Activated CD4-positive, alpha-beta T cell treated with anti-CD3 and anti-CD28 coated beads for 24 hours (primary cell): ENCODE data around the gene CRABP1.

Source experiments
- DNase-seq, 2 donors: peaks; one replicate each; pipeline ENCODE4 v3.0.0-alpha.2; 2020; ENCODE audit warnings: low read depth in 2 of 2

The CRABP1 gene

DNA sequence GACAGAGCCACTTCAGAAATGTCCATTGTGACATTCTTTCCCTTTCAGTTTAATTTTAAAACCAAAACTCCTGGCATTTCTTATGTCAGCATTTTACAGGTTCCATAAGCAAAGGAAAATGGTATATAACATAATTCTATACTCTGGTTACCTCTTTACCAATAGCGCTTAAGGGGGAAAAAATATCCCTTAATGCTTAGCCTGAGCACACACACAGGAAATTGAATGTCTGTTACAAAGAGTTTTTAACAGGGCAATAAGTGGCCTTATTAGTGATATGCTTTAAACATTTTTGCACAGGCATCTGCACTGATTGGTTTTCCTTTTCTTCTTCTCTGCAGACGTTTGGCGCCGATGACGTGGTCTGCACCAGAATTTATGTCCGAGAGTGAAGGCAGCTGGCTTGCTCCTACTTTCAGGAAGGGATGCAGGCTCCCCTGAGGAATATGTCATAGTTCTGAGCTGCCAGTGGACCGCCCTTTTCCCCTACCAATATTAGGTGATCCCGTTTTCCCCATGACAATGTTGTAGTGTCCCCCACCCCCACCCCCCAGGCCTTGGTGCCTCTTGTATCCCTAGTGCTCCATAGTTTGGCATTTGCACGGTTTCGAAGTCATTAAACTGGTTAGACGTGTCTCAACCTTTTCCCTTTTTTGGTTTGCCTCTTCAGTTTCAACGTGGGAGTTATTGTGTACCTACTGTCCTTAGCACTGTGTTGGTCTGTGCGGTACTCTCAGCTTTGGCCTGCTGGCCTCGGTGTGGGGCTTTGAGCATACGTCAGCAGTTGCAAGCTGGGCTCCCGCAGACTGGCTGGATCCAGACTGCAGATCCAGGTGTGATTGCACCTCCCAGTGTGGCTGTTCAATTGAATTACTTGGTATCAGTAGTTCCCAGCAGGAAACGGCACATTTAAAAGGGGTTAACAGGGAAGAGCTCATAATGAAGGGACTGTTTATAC lies 7.7 kb downstream of the CRABP1 start:
- DNase-seq = no peak

DNA sequence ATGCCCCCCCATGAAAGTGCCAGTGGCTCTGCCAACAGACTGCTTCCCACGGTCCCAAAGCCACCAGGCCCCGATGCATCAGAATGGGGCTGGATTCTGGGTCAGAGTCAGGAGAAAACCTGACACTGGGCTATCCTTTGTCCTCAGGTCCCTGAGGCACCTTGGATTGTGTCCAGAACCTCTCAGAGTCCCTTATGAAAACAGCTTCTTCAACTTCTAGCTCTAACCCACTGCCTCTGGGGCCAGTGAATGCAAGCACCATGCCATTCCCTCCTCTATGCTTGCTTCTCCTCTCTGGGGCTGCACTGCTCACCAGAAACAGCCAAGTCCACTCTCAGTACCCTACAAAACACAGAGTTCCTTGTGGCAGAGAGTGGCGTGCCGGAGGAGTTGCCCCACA lies 9.9 kb downstream of the CRABP1 start:
- DNase-seq = no peak

DNA sequence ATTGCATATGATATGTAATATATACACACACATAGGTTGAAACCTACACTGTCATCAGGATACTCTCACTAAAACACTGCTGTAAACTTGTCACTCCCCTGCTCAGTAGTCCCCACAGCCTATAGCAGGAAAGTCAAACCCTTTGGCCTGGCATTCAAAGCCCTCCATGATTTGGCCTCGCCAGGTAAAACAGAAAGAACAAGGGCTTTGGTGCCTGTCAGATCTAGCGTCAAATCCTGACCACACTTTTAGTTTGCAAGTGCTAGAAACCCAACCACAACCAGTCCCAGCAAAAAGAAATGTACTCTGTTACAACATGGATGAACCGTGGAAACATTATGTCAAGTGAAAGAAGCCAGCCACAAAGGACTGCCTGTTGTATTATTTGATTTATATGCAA lies 11.4 kb downstream of the CRABP1 start:
- DNase-seq = no peak

DNA sequence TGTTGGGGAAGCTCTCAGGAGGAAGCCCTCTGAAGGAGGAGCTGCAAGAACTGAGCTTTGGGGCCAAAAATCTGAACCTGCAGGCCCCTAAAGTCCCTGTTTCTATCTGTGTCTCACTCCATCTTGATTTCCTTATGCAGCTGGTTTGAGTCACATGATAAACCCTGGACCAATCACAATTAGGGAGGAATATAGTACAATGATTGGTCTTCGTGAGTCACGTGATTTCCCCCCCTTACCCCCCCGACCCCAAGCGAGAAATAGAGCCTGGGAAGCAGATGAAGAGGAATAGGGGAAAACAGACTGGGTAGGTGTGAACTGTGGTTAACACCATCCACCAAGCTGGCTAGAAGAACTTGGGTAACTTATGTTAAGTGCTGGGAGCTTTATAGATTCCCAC lies 12.9 kb downstream of the CRABP1 start:
- DNase-seq = no peak

DNA sequence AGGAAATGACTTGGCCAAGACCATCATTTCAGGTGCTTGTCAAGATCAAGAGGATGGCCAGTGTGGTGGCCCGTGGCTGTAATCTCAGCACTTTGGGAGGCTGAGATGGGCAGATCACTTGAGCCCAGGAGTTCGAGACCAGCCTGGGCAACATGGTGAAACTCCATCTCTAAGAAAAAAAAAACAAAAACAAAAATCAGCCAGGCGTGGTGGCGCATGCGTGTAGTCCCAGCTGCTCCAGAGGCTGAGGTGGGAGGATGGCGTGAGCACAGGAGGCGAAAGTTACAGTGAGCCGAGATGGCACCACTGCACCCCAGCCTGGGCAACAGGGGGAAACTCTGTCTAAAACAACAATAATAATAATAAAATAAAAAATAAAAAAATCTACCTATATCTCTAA lies 15.0 kb downstream of the CRABP1 start:
- no peak for DNase-seq

DNA sequence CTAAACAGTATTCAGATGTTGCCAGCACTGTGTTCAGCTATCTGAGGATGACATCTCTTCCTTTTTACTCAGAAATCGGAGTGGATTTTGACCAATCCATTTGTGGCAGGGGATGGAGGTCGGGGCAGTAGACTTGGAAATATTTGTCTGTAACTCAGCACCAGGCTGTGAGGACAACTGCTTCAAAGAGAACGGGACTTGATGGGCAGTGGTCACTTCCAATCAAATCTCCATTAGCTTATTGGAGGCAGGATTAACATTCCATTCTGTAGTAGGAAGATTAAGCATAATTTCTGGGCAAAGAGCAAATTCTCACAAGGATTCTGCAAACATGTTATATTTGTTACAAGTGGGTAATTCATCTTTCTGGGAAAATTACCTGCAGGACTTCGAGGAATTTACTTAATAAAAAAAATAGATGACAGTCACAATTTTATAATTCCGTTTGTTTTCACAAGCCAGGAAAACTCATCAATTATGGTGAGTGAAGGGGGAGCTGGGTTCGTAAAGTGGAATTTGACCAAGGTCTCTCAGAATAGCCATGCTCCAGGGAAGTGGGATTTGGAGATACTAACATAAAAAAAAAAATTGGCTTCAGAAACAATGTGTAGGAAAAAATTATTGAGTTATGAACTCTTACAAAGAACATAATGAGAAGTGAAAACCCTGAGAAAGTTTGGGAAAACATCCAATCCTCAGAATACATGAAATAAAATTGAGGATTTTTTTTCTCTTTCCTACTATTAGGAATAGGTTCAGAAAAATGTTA lies 18.1 kb downstream of the CRABP1 start:
- DNase-seq = no peak

DNA sequence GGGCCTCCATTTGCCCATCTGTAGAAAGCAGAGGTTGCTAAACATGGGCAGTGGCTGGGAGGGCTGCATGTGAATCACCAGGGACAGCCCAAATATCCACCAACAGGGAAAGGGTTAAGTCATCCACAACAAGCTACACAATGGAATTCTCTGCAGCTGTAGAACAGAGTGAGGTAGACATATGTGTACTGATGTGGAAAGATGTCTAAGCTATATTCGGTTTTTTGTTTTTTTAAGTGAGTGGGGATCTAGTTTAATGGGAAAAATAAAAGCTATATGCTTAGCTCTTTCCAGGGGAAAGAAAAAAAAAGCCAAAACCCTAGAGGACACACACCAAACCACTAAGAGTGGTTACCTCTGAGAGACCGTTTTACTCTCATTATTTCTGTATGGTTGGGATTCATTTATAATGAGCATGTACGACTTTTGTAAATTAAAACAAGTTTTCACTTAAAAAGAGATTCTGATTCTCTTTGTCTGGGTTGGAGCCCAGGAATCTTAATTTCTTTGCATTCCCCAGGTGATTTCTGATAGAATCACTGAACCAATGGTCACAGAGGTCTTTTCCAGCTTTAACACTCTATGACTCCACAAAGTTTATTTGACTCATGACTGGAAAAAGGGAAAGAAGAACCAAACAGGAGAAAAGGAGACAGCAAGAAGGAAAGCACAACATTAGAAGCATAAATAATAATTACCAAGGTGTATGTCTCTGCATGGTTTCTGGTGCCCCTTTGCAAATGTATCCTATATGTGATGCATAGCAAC lies 19.1 kb downstream of the CRABP1 start:
- DNase-seq = no peak

DNA sequence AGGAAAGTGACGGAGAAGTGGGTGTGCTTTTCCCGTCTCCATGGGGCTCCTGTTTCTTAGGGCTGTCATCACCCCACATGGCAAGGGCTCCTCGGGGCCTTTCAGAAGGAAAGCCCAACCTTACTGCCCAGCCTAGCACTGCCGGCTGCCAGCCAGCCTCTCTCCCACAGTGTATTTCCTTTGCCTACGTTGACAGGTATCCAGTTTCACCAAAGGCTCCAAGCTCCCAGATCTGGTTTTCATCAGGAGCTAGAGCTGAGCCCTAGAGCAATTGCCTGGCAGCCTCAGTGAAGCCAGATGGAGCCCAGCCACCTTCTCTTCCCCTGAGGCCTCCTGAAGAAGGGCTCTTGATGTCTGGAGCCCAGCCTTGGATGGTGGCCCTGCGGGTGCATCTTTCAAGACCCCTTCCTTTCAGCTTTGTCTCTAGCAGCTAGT lies 20.2 kb downstream of the CRABP1 start:
- no peak for DNase-seq

DNA sequence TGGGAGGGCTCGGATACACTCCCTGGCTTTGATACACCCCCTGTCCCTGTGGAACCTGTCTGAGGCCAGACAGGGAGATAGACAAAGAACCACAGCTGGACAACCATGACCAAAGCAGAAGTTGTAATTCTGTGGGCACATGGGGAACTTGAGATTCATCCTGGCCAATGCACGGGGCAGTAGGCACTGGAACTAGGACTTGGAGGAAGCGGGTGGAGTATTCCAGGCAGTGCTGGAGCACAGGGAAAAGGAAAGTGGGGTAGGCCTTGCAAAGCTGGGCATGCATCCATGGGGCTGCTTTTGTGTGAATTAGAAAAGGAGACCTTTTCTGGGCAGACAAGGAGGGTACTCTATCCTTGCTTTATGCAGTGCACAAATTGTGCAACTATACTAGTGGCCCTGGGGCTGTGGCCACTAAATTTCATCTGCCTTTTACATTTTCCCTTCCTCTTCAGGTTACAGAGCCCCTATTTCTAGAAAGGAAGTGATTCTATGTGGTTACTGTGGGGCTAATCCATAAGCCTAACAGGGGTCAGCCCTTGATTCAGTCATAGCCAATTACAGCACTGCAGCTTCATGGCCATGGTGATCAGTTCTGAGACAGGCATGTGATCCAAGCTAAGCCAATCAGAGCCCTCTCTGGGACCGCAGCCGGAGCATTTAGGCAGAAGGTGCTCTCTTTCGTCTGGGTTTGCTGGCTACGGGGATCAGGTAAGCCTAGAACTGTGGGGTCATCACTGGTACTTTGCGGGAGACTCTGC lies 21.0 kb downstream of the CRABP1 start:
- no peak for DNase-seq

DNA sequence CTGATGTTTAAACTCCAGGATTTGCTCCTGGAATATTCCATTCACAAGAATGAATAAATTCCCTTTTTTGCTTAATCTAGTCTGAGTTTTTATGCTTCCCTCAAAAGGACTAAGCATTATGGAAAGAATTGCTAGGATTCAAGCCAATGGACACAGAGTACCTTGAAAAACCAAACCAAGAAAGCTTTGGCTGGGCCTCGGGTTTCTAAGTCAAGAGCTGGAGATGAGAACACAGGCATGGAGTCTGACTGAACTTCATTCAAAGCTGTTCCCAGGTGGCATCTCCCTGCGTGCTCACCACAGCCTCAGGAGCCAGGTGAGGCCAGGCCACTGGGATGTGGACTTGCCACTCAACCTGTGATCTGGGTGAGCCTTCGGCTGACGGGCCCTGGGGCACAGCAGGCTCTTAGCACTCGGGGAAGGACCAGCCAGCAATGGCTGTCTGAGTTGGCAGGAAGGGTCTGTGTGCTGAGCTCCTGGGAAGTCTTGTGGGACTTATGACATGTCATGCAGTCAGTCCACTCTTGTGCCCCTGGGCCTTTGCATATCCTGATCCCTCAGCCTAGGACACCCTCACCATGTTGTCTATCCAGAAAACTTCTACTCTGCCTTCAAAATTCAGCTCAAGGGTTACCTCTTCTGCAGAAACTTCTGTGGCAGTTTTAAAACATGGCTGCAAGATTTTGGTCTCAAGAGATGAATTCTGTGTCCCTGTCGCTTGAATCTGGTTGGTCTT lies 21.8 kb downstream of the CRABP1 start:
- no peak for DNase-seq

DNA sequence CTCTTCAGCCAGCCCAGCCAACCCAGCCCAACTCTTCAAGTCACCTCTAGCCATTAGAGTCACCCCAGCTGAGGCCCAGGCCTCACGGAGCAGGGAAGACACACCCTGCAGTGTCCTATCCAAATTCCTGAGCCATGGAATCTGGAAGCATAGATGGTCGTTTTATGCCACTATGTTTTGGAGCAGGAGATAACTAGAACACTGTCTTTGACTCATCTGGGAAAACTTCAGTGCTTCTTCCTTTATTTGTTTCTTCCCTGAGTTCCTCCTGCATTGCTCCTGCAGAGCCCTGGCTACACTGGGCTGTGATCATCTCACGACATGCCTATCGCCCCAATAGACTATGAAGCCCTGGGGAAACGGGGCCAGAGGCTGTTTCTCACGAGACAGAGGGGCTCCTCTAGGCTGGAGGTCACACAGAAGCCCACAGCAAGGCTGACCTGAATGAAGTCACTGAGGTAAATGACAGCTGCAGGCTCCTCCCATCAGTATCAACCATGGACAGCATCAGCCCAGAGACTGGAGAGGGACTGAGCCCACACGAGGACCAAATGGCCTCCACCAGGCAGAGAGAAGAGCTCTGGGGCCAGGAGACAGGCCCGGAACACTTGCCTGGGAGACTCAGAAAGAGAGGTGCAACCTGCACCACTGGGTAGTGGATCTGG lies 22.7 kb downstream of the CRABP1 start:
- DNase-seq = no peak

DNA sequence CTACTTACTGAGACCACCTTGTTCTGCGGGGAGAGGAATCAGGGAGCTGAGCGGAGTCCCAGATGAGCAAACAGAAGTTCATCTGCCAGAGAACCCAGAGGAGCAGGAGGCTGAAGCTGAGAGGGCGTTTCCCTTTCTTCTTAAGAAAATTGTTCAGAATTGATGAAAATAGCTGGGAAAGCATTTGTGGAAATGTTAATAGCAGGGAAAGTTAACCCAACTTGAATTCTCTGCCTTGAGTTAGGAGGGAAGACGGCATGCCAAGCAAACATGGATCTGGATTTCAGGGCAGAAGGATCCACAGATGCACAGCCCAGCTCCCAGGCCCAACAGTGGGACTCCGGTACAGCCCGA lies 23.2 kb downstream of the CRABP1 start:
- no peak for DNase-seq

DNA sequence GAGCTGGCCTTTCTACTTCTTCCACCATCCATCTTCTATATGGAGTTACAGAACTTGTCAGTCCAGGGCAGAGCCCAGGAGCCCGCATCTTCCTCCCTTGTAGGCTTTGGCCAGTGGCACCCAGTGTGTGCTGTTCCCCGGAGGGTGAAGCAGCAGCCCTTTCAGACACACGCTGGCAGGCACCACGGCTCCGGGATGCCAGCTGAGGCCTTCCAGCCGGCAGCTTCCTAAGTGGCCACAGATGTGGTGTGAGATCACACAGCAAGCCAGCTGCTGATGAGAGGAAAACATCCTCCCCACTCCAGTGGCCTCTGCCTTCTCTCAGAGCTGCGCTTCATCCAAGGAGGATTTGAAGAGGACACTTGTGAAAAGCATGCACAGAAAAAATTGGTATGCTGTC lies 24.1 kb downstream of the CRABP1 start:
- DNase-seq = no peak

DNA sequence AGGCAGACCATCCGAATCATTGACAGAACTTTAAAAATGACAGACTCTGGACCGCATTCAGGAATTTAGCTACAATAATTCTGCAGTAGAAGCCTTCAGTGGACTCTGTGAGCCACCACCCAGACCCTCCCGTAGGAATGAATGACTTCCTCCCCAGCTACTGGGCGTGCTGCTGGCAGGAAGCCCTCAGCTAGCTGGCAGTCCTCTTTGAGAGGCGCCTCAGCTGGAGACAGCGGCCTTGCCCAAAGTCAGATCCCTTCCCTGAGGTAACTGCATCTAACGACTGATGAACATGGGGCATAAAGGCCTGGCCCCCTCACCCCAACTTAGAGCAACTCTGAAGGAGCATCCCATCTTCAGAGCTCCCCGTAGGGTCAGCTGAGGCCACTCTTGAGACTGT lies 25.8 kb downstream of the CRABP1 start:
- no peak for DNase-seq

DNA sequence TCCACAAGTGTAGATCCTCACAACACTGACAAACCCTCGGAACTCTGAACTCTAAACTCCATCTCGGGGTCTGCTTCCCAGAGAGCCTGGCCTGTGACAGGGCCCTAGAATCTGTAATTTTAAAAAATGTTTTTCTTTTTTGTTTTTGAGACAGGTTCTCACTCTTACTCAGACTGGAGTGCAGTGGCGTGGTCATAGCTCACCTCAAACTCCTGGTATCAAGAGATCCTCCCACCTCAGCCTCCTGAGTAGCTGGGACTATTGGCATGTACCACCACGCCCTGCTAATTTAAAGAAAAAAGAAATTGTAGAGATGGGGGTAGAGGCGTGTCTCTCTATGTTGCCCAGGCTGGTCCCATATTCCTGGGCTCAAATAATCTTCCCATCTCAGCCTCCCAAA lies 26.2 kb downstream of the CRABP1 start:
- DNase-seq = no peak

DNA sequence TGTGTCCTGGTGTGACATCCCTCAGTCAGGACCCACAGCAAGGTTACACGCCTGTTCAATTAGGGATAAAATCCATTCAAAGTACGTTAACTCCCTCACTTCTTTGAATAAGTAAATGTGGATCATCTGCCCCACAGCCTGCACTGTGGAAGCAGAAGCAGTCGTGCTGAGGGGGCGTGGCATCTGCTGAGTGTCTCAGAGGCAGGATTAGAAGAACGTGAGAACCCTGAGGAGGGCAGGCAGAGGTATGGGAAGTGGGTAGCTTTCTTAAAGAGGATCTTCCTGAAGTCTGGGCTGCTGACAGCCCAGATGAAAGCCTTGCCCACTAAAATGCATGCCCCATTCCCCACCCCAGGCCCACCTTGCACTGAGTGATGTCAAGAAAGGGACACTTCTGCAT lies 28.5 kb downstream of the CRABP1 start:
- no peak for DNase-seq

DNA sequence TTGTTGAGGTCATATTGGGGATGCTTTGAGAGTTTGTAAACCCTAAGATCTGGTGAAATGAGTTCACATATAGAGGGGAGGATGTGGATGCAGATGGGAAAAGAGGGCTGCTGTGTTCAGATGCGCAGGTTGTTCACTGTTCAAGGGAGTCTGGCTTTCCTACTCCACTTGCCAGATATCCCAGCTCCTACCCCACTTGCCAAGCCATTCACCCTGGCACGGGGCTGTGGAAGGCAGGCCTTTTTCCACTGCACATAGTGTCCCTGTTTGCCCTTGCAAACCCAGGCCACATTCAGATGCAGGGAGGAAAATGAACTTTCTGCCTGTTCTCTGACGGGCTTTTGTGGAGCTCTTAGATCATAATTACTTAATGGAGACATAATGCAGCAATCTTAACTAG lies 29.0 kb downstream of the CRABP1 start:
- DNase-seq = no peak

DNA sequence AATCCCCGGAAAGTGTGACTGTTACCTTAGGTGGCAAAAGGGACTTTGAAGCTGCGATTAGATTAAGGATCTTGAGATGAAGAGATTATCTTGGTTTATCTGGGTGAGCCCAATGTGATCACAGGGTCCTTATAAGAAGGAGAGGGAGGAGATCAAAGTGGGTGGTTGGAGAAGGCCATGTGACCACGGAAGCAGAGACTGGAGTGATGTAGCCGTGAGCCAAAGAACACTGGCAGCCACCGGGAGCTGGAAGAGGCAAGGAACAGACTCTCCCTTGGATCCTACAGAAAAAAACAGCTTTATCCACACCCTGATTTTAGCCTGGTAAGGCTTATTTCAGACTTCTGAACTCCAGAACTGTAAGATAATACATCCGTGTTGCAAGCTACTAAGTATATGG lies 29.9 kb downstream of the CRABP1 start:
- no peak for DNase-seq

DNA sequence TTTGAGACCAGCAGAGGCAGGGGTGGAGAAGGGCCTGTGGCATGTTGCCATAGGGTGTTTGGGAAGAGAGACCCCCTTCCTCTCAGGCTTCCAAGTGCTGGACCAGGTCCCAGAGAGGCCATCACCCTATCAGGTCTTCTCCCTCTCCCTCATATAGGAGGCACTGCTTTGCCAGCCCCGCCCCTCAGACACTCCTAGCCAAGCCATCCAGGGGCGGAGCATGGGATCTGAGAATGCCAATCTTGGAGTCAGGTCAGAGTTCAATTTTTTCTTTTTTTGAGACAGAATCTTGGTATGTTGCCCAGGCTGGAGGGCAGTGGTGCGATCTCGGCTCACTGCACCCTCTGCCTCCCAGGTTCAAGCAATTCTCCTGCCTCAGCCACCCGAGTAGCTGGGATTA lies 32.7 kb downstream of the CRABP1 start:
- DNase-seq = no peak
